Mucosa of descending colon (tissue), 3 donors: ENCODE measurements around the gene GJB6. TPM values are rescaled to one million over a fixed set of nuclear protein-coding genes. Genes with fewer than 3 reads are reported as not detected.

Experiments
- ATAC-seq: fragments of 200-7000 bp; cut with Tn5 transposase; one replicate; pipeline ENCODE4 v1.9.1; 2020; ENCODE audit warnings: mild to moderate bottlenecking, moderate library complexity
- DNase-seq, 3 donors: peaks; one replicate each; pipeline ENCODE4 v3.0.0-alpha.2; 2020
- H3K36me3 ChIP-seq: fragments of 200-600 bp; one replicate; pipeline ENCODE4 v1.8.0; 2021; ENCODE audit warnings: low read depth, mild to moderate bottlenecking
- H3K4me1 ChIP-seq: fragments of 200-600 bp; one replicate; pipeline ENCODE4 v1.8.0; 2021; ENCODE audit warnings: low read depth, mild to moderate bottlenecking
- H3K4me3 ChIP-seq: fragments of 200-600 bp; one replicate; pipeline ENCODE4 v1.8.0; 2021; ENCODE audit warnings: mild to moderate bottlenecking
- H3K9me3 ChIP-seq: fragments of 200-600 bp; one replicate; pipeline ENCODE4 v1.8.0; 2021; ENCODE audit warnings: mild to moderate bottlenecking
- CTCF ChIP-seq: fragments of 200-600 bp; IDR thresholded peaks from one replicate; pipeline ENCODE4 v1.8.0; 2022; ENCODE audit warnings: antibody characterized with exemption, mild to moderate bottlenecking
- intact Hi-C, 2 donors: fragments of 100-400 bp; cut with DNase I in 1 of 2; cut with micrococcal nuclease in 1 of 2; formaldehyde crosslinking; loops; one replicate each; pipeline versions ENCODE4 v1.11.0 to v1.11.1; 2022; cut with DNase I, micrococcal nuclease
- total RNA-seq, 3 donors: library from RNA; stranded (reverse); fragmentation: NEBNext Ultra II Directional in 2 of 3; extraction: Animal tissue kit (Norgen Biotek cat#: 25700) in 2 of 3; gene quantifications; one replicate each; pipeline versions ENCODE4 v1.2.1 to v1.2.4, GENCODE V29; 2021 to 2023
- donor health status: DM: no; HTN: no; CAD: no; lungs with moderate emphysema.
- donor health status: DM: no; HTN: no; CAD: no.
- donor health status: DM: no; HTN: yes; CAD: no.

GJB6 gene
- total RNA-seq, 3 donors from 2014 or later, result not detected

- TF ChIP-seq CTCF, result no peak
- no peak overlapping the region for H3K4me3 ChIP-seq
- no peak for DNase-seq
- no peaks in the 10 kb centered on the region for H3K36me3 ChIP-seq
- intact Hi-C loops, result no loop called here
- H3K4me1 ChIP-seq, result peaks cover 19% of the 10 kb centered on the region
- H3K9me3 ChIP-seq, result no peaks in the 10 kb centered on the region
- ATAC-seq, result no peak
These were observed 42.0 kb downstream of the GJB6 start for GRCh38 chr13:20190076-20190475.

GRCh38 chr13:20188667-20189553 is 43.2 kb downstream of the GJB6 start:
- peak; percentile 50 to 64 (median 54) for DNase-seq
- Histone ChIP-seq H3K4me3 (no peak overlapping the region), H3K9me3 (no peaks in the 10 kb centered on the region), H3K36me3 (no peaks in the 10 kb centered on the region), H3K4me1 (peaks cover 18% of the 10 kb centered on the region)
- peak; percentile 18 for ATAC-seq
- intact Hi-C loops, result no loop called here
- TF ChIP-seq CTCF, result no peak

- TF ChIP-seq CTCF, result no peak
- no peak for DNase-seq
- intact Hi-C loops, result no loop called here
- no peaks in the 10 kb centered on the region for H3K9me3 ChIP-seq
- peaks cover 9% of the 10 kb centered on the region for H3K4me1 ChIP-seq
- H3K4me3 ChIP-seq, result no peak overlapping the region
- ATAC-seq, result no peak
- no peaks in the 10 kb centered on the region for H3K36me3 ChIP-seq
These were observed 45.3 kb downstream of the GJB6 start for GRCh38 chr13:20186771-20187170.

GRCh38 chr13:20185366-20186056 is 46.6 kb downstream of the GJB6 start:
- no peaks in the 10 kb centered on the region for H3K36me3 ChIP-seq
- intact Hi-C loops, result no loop called here
- peaks cover 5% of the 10 kb centered on the region for H3K4me1 ChIP-seq
- no peak for TF ChIP-seq CTCF
- ATAC-seq (no peak), DNase-seq (no peak)
- H3K4me3 ChIP-seq, result no peak overlapping the region
- no peaks in the 10 kb centered on the region for H3K9me3 ChIP-seq

- Histone ChIP-seq H3K4me1 (no peaks in the 10 kb centered on the region), H3K9me3 (no peaks in the 10 kb centered on the region), H3K4me3 (no peak overlapping the region), H3K36me3 (no peaks in the 10 kb centered on the region)
- DNase-seq, result peak in 1 of 3 donors; percentile 43
- ATAC-seq, result peak; percentile 92
- intact Hi-C loops, result no loop called here
- peak; percentile 67 for TF ChIP-seq CTCF
These were observed 49.8 kb downstream of the GJB6 start for GRCh38 chr13:20182231-20182846.
